GM19372 (cell line): ENCODE results near the gene GBGT1.
A peak's percentile ranks its signal among the peaks of the same experiment; 100 is the strongest.

Experiments used
- ATAC-seq: cut with Tn5 transposase; IDR thresholded peaks from one replicate; pipeline ENCODE4 v1.9.1; 2021; ENCODE audit warnings: mild to moderate bottlenecking, low read depth, moderate library complexity; ENCODE audit not compliant: unreplicated experiment

Gene GBGT1

DNA sequence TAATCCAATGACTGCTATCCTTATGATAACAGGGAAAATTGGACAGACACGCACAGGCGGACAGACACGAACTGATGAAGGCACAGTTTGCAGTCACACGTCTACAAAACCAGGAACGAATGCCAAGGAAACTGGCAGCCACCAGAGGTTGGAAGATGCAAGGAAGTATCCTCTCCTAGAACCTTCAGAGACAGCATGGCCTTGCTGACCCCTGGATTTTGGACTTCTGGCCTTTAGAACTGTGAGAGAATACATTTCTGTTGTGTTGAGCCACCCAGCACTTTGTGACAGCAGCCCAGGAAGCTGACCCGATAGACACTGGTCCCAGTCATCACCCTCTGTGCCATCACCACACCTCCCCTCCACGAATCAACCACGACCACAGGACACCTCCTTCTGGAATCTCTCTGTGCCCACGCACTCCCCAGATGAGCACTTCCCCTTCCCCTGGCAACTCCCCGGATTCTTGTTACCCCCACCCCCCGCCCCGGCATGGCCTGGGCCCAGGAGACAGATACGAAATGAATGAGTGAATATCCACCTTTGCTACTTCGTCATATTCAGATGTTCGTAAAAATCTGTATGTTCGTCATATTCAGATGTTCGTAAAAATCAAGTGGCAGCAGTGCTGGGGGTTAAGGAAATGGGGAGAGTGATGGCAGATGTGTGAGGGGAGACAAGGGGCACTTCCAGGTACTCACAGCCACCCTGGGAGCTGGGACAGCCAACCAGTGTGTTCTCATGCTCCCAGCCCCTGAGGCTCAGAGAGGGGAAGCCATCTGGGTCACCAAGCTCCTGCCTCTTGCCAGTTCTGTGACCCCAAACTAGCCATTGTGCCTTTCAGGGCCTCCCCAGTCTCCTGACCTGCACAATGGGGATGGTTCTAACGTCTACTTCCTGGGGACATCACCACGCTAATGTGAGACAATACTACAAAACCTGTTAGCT is 18.5 kb downstream of the GBGT1 start:
- ATAC-seq = no peak

GRCh38 chr9:133144142-133144903 is 19.4 kb downstream of the GBGT1 start:
- no peak for ATAC-seq

DNA sequence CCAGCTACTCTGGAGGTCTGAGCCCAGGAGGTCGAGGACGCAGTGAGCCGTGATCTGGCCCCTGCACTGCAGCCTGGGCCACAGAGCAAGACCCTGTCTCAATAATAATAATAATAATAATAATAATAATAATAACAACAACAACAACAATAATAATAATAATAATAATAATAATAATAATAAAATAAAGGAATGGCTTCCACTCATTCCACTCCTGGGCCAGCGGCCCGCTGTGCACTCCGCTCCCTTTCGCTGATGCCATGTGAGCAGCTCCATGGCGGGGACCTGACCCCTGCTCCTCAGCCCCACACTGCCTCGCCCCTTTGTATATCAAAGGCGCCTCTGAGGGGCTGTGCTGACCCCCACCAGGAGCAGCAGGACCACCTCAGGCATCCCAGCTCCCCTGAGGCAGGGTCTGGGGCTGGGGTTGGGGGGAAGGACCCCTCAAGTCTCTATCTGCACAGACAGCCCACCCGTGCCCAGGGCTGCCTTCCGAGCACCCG is 20.0 kb downstream of the GBGT1 start:
- no peak for ATAC-seq

DNA sequence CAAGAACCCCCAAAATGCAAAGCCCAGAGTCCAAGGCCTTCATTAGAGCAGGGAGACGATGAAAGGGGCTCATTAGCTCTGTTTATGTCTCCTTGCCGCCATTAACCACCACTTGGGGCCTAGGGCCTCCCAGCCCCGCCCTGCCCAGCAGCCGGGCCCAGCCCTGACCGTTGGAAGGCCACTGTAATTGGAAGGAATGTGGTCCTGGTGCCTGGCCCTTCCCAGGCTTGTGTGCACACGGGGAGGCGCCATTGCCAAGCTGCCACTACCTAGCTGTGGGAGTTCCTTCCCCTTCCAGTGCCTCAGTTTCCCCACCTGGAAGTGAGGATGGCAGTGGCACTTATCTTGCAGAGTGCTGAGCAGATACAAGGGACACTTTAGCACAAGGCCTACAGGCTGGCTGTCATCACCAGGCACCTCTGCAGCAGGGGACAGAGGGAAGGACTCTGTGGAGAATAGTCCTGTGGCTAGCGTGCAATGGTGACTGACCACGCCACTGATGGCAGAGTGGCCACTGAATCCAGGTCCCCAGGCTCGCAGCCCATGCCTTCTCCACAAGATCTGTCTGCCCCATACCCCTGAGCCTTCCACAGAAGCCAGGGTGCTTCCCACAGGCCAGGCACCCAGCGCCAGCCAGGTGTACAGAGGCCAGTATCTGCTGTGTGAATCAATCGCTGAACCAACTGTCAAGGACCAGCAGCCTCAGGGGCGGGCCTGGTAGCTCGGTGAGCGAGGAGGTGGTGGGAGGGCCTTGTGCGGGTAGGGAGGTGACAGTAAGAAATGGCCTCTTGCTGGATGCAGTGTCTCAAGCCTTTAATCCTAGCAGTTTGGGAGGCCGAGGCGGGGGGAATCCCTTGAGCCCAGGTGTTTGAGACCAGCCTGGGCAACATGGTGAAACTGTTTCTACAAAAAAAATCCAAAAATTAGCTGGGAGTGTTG is 20.8 kb downstream of the GBGT1 start:
- ATAC-seq = no peak

DNA sequence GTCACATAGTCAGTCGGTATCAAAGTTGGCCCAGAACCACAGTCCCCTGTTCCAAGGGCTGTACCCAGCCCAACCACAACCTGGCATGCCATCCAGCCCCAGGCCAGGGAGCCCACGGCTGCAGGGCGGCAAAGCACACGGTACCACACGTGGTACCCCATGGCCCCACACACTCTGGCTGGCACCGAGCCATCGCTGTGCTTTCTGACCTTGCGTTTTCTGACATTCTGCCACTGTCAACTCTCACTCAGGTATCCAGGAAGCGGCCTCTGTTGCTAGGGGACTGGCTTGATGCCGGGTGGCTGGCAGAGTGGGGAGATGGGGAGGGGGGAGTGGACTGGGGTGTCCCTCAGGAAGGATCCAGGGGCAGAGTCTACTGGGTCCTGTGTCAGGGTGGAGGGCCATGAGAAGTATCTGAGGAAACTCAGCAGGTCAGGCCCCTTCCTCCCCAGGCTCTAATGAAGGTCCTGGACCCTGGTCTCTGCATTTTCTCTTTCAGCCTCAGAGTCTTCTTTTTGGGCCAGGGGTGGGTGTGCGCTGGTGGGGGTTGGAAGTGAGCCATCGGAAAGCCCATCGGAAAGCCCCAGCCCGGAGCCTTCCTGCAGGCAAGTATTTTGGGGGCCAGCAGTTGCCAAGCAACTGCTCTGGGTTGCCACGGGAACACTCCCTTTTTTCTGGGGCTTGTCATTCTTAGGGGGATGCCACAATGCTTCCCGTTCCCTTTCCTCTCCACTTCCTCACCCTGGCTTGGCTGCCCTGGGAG is 21.7 kb downstream of the GBGT1 start:
- ATAC-seq = no peak

- ATAC-seq = no peak
Measured at GRCh38 chr9:133140606-133141005, 23.1 kb downstream of the GBGT1 start.

GRCh38 chr9:133140174-133140505 is 23.6 kb downstream of the GBGT1 start:
- no peak for ATAC-seq

- no peak for ATAC-seq
Measured at GRCh38 chr9:133139246-133140173, 24.2 kb downstream of the GBGT1 start.

DNA sequence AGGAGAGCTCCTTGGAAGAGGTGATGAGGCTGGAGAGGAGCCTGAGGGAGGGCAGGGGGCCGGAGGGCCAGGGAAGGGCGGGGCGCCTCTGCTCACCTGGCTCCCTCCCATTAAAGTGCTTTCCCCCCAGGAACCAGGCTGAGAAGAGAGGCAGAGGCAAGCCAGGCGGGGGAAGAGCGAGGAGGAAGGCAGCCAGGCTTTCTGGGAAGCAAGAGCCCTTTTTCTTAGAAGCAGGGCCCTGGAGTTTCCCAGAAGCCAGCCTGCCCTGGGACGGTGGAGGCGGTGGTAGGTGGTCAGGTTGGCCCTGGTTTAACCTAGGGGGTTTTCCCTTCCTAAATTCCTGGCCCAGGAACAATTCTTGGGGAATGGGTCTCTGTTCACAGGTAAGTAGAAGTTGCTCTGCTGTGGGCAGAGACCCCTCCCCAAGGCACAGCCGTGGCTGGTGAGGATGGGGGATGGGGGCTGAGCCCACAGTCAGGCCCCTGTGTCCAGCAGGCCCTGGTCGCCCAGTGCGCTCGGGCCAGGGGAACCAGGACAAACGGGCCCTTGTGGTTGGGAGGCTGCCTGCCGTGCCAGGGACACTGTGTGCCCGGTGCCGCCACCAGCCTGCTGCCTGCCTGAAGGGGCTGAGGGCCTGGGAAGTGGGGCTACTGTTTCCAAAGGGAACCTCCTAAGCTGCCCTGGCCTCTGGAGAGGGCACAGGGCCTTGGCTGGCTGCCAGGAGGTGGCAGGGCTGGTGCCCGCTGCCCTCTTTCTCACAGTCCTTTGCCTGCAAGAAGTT is 26.1 kb downstream of the GBGT1 start:
- no peak for ATAC-seq

- ATAC-seq = no peak
Measured at GRCh38 chr9:133135146-133135745, 28.5 kb downstream of the GBGT1 start.

DNA sequence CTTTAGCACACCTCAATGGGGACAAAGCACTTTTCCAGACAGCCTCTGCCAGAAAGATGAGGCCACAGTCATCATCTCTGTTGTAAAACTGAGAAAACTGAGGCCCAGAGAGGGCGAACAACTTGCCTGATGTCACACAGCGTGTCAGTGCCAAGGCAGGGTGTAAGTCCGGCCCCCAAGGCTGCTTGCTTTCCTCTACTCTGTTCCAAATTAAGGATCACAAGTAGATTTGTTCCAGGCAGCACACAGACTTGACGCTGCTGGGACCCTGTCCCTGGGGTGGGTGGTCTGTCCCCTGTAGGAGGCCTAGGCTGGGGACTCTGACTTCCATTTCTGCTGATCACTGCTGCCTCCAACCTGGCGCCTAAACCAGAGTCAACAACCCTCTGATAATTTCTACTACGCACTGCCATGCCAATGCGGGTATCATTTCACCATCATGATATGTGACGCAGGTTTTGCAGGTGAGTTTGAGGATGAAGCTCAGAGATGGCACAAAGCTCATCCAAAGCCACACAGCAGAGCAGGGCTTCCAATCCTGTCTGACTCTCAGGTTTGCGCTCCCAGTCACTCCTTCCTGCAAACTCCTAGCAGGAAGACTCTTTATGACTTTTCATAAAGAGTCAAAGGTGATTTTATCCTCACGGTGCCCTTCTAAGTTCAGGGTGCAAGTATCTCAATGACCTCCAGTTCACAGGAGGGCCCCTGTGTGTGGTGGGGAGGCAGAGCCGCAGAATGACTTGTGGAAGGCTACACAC is 29.1 kb downstream of the GBGT1 start:
- ATAC-seq = no peak

- peak; percentile 84 for ATAC-seq
Measured at GRCh38 chr9:133133681-133134387, 29.9 kb downstream of the GBGT1 start.

DNA sequence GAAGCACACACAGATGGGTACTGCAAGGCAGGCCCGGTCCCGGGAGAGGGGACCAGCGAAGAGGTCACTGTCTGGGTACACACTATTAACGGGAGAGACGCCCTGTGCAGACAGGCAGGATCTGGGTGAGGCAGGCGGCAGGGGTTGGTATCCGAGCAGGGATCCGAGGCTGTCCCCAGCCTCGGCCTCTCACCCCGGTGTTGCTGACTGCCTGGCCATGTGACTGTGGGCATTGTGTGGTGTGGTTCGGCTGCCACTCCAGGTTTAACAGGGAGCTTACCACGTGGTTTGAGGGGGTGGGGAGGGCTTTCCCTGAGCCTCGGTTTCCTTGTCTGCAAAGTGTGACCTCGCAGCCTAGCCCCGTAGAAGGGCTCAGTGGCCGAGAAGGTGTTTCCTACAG is 31.5 kb downstream of the GBGT1 start:
- ATAC-seq = no peak

GRCh38 chr9:133131506-133131905 is 32.2 kb downstream of the GBGT1 start:
- no peak for ATAC-seq

GRCh38 chr9:133130685-133131244 is 32.9 kb downstream of the GBGT1 start:
- ATAC-seq = no peak
